GM12878 (cell line): Measurements from ENCODE around the gene LTN1. TPM values are rescaled to one million over a fixed set of nuclear protein-coding genes. Genes with fewer than 3 reads are reported as not detected.

Experiments used
- ATAC-seq: fragments of 200-7000 bp; cut with Tn5 transposase; 3 replicates; pipeline ENCODE4 v1.9.1; 2020; ENCODE audit warnings: mild to moderate bottlenecking, moderate library complexity
- BruUV-seq: library from RNA; stranded (reverse); fragments of 400-500 nt; replicated peaks from 2 replicates; lab custom pipeline; 2021; lab: Mats Ljungman, UMichigan
- CTCF ChIA-PET: fragments of 300-600 bp; sonication (Branson Sonifier 250); formaldehyde crosslinking; extraction: SDS; loops from one replicate; lab custom pipeline; 2021; ENCODE audit warnings: inconsistent platforms; lab: Yijun Ruan, JAX
- POLR2A ChIA-PET: fragments of 350-600 bp; formaldehyde crosslinking; extraction: SDS; loops from one replicate; lab custom pipeline; 2021; ENCODE audit warnings: inconsistent platforms; lab: Charles Lee
- RAD21 ChIA-PET: fragments of 300-600 bp; sonication (Branson Sonifier 250); formaldehyde crosslinking; loops from one replicate; lab custom pipeline; 2023; ENCODE audit warnings: antibody characterized with exemption; ENCODE audit not compliant: unreplicated experiment; lab: Charles Lee
- SMC1A ChIA-PET: fragments of 300-600 bp; sonication (Branson Sonifier 250); formaldehyde crosslinking; loops from one replicate; lab custom pipeline; 2023; ENCODE audit not compliant: unreplicated experiment, uncharacterized antibody; lab: Charles Lee
- DNase-seq: peaks from one replicate; pipeline ENCODE4 v3.0.0-alpha.2; 2011; ENCODE audit warnings: low read depth, low spot score
- FAIRE-seq: peaks from 3 replicates; lab custom pipeline; 2011; peaks lifted over from hg19 to GRCh38; lab: Jason Lieb, UNC
- H2AFZ ChIP-seq: 2 replicates; pipeline ENCODE4 v1.6.0; 2011; ENCODE audit warnings: low read depth, low read length, control low read depth; ENCODE audit not compliant: control insufficient read depth
- H3K27ac ChIP-seq: 2 replicates; pipeline ENCODE4 v1.5.1; 2011; ENCODE audit warnings: control low read depth; ENCODE audit not compliant: control insufficient read depth, insufficient read depth
- H3K27me3 ChIP-seq, 2 experiments: replicated peaks in 1 of 2; 2 replicates each; pipeline versions ENCODE4 v1.6.0 to v1.6.1; 2011; ENCODE audit warnings: low read length in 1 of 2; ENCODE audit not compliant: control insufficient read depth in 2 of 2, insufficient read depth in 2 of 2
- H3K36me3 ChIP-seq, 2 experiments: 2 replicates each; pipeline ENCODE4 v1.5.1; 2011; ENCODE audit warnings: low read length in 1 of 2; ENCODE audit not compliant: control insufficient read depth in 2 of 2, insufficient read depth in 2 of 2
- H3K4me1 ChIP-seq: 2 replicates; pipeline ENCODE4 v1.6.1; 2011; ENCODE audit warnings: mild to moderate bottlenecking, low read length, moderate library complexity, mixed read lengths; ENCODE audit not compliant: control insufficient read depth, insufficient read depth
- H3K4me2 ChIP-seq: 2 replicates; pipeline ENCODE4 v1.6.0; 2011; ENCODE audit warnings: control low read depth; ENCODE audit not compliant: control insufficient read depth, insufficient read depth
- H3K4me3 ChIP-seq: fragments of 200-600 bp; sonication (generic); 2 replicates; pipeline ENCODE4 v1.5.1; 2016
- H3K79me2 ChIP-seq: 2 replicates; pipeline ENCODE4 v1.6.0; 2011; ENCODE audit warnings: low read length; ENCODE audit not compliant: control insufficient read depth, insufficient read depth
- H3K9ac ChIP-seq: 2 replicates; pipeline ENCODE4 v1.8.0; 2011; ENCODE audit warnings: low read length, control low read depth, mixed read lengths; ENCODE audit not compliant: control insufficient read depth, insufficient read depth
- H3K9me3 ChIP-seq: replicated peaks from 3 replicates; pipeline ENCODE4 v1.5.1; 2011; ENCODE audit warnings: mild to moderate bottlenecking, low read length; ENCODE audit not compliant: control insufficient read depth, insufficient read depth
- H4K20me1 ChIP-seq: 2 replicates; pipeline ENCODE4 v1.6.0; 2011; ENCODE audit not compliant: control insufficient read depth, insufficient read depth
- EP300 ChIP-seq, 2 experiments: fragments of 150-350 bp in 1 of 2; IDR thresholded peaks; 2 replicates each; pipeline ENCODE4 v1.6.1; 2011 to 2012; ENCODE audit warnings: low read depth in 2 of 2, low read length in 2 of 2, borderline replicate concordance in 1 of 2, improper control_type of control experiment in 1 of 2, inconsistent platforms in 1 of 2; ENCODE audit not compliant: control insufficient read depth in 1 of 2
- ESRRA ChIP-seq: IDR thresholded peaks from 2 replicates; pipeline ENCODE4 v1.6.1; 2012; ENCODE audit warnings: mild to moderate bottlenecking, low read length, improper control_type of control experiment
- EZH2 ChIP-seq: IDR thresholded peaks from 2 replicates; pipeline ENCODE4 v1.6.1; 2012; ENCODE audit warnings: low read depth, mild to moderate bottlenecking, control low read depth, inconsistent platforms, low read length, borderline replicate concordance; ENCODE audit not compliant: control insufficient read depth
- HDGF ChIP-seq: fragments of 450-650 bp; IDR thresholded peaks from 2 replicates; pipeline ENCODE4 v1.6.1; 2016; ENCODE audit warnings: antibody characterized with exemption
- IRF4 ChIP-seq: IDR thresholded peaks from 2 replicates; pipeline ENCODE4 v1.6.1; 2011; ENCODE audit warnings: low read depth, low read length
- KLF5 ChIP-seq: fragments of 450-650 bp; IDR thresholded peaks from 2 replicates; pipeline ENCODE4 v1.6.1; 2014; ENCODE audit warnings: mild to moderate bottlenecking; ENCODE audit not compliant: partially characterized antibody
- NR2F1 ChIP-seq: fragments of 450-650 bp; conservative IDR thresholded peaks from 2 replicates; pipeline ENCODE4 v1.6.1; 2017; ENCODE audit warnings: mild to moderate bottlenecking
- POLR2A ChIP-seq: IDR thresholded peaks from 2 replicates; pipeline ENCODE4 v1.6.1; 2011; ENCODE audit warnings: low read depth, mild to moderate bottlenecking, low read length
- SMAD1 ChIP-seq: fragments of 450-650 bp; IDR thresholded peaks from 2 replicates; pipeline ENCODE4 v1.6.1; 2018; ENCODE audit warnings: mild to moderate bottlenecking, low read depth; ENCODE audit not compliant: partially characterized antibody
- SMARCA5 ChIP-seq: fragments of 450-650 bp; IDR thresholded peaks from 2 replicates; pipeline ENCODE4 v1.6.1; 2017; ENCODE audit warnings: mild to moderate bottlenecking
- SREBF1 ChIP-seq: IDR thresholded peaks from 2 replicates; pipeline ENCODE4 v1.6.1; 2012; ENCODE audit warnings: mild to moderate bottlenecking, low read length
- TAF1 ChIP-seq: IDR thresholded peaks from 2 replicates; pipeline ENCODE4 v1.6.1; 2011; ENCODE audit warnings: mild to moderate bottlenecking, low read depth, low read length, borderline replicate concordance
- TBL1XR1 ChIP-seq: IDR thresholded peaks from 2 replicates; pipeline ENCODE4 v1.6.1; 2012; ENCODE audit warnings: low read depth, low read length, improper control_type of control experiment
- YY1 ChIP-seq: IDR thresholded peaks from 2 replicates; pipeline ENCODE4 v1.6.1; 2011; ENCODE audit warnings: low read depth, mild to moderate bottlenecking, low read length
- ZBED1 ChIP-seq: IDR thresholded peaks from 2 replicates; pipeline ENCODE4 v1.6.1; 2016; ENCODE audit warnings: borderline replicate concordance
- ZNF274 ChIP-seq: IDR thresholded peaks from one replicate; pipeline ENCODE4 v1.8.0; 2011; ENCODE audit not compliant: insufficient read length, insufficient read depth
- WGBS: methylation state at CpG from one replicate; pipeline ENCODE4 v1.1.6; 2016; ENCODE audit warnings: low lambda C conversion rate; ENCODE audit not compliant: insufficient replicate concordance, insufficient coverage; ENCODE audit errors: missing lambda C conversion rate; 5-methylcytosine and 5-hydroxymethylcytosine counted together
- in situ Hi-C: fragments of 300-500 bp; cut with MboI; formaldehyde crosslinking; loops from 9 replicates; pipeline ENCODE4 v1.14.3; 2018; ENCODE audit warnings: mixed read lengths
- intact Hi-C: fragments of 100-400 bp; cut with micrococcal nuclease; formaldehyde crosslinking; loops from one replicate; pipeline ENCODE4 v1.14.2; 2022; ENCODE audit not compliant: unreplicated experiment
- polyA plus RNA-seq, 11 experiments: library from polyadenylated mRNA; depleted of rRNA in 4 of 11; unstranded in 6 of 11; stranded (reverse) in 5 of 11; fragments of >200 nt; fragmentation: Nextera tagmentation in 4 of 11; fragmentation: Illumina TruSeq in 1 of 11; extraction: Ambion mirVana in 4 of 11; extraction: Trizol in 1 of 11; gene quantifications; 1 replicate in 1 of 11; 2 replicates in 10 of 11; pipeline versions ENCODE4 v1.2.1 to v1.2.3, GENCODE V29; 2011 to 2016; ENCODE audit warnings: inconsistent platforms in 2 of 11, missing spikeins in 2 of 11, low read depth in 1 of 11
- total RNA-seq, 4 experiments: library from RNA; depleted of rRNA in 3 of 4; stranded (reverse); fragments of >200 nt in 3 of 4; fragmentation: Illumina TruSeq in 1 of 4; extraction: Trizol in 1 of 4; gene quantifications; 2 replicates each; pipeline versions ENCODE4 v1.2.1 to v1.2.3, GENCODE V29; 2013 to 2021
- TF ChIP-seq, protein P1 (sequence below): IDR thresholded peaks from 2 replicates; pipeline ENCODE4 v1.6.1; 2011; ENCODE audit warnings: borderline replicate concordance, low read depth, mild to moderate bottlenecking, moderate library complexity, mixed read lengths, low read length; ENCODE audit not compliant: insufficient read depth; ENCODE audit errors: extremely low read length
- TF ChIP-seq, protein P2 (sequence below): IDR thresholded peaks from 2 replicates; pipeline ENCODE4 v1.6.1; 2012; ENCODE audit warnings: low read depth, low read length, improper control_type of control experiment
- TF ChIP-seq, protein P3 (sequence below): fragments of 450-650 bp; IDR thresholded peaks from 2 replicates; pipeline ENCODE4 v1.6.1; 2017; ENCODE audit warnings: antibody characterized with exemption, mild to moderate bottlenecking, moderate library complexity
- TF ChIP-seq, protein P4 (sequence below): fragments of 150-350 bp; IDR thresholded peaks from 2 replicates; pipeline ENCODE4 v1.6.1; 2014; ENCODE audit warnings: mild to moderate bottlenecking, low read depth, low read length

LTN1 gene
- total and polyA plus RNA-seq, 10 of the 15 experiments (the other 5 are each of a cell fraction or from before 2014, with no cell fraction given), result 3.5 to 17.3 (median 12.3) TPM

DNA sequence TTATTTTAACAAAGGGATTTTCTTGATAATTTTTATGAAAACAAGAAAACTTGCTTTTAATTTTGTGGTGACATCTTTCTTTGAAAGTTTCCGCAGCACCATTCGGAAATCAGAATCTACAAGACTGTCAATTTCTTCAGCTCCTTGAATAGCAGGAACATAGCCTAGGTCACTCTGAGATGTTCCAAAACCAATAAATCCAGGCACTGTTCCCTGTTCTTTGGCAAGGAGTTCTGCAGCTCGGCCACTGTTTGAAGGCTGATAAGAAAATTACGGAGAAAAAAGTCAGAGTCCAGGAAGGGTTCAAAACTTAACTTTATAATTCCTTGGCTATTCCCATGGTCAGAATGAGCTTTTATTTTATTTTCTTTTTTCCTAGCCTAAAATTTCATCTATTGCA lies 6.0 kb downstream of the LTN1 start:
- Histone ChIP-seq H3K9ac (no peak overlapping the region), H3K4me1 (no peaks in the 10 kb centered on the region), H3K9me3 (no peaks in the 10 kb centered on the region), H3K27me3 (no peaks in the 10 kb centered on the region), H3K79me2 (peaks cover 21% of the 10 kb centered on the region), H4K20me1 (no peaks in the 10 kb centered on the region), H3K4me3 (no peak overlapping the region), H3K4me2 (no peak overlapping the region), H2AFZ (no peak overlapping the region), H3K36me3 (peaks cover 0 to 14% of the 10 kb centered on the region in 2 experiments; a peak in 2 of 4 replicates), H3K27ac (no peak overlapping the region)
- ChIA-PET RAD21 (no interaction called here), CTCF (no interaction called here), POLR2A (no interaction called here), SMC1A (interaction anchor here (1.0 to 2.0 kb wide), 3 partner anchors 10 to 38 kb away, joined by 3 to 7 read pairs (median 3); partner anchors contain the start of gene USP16)
- 96% methylated on average over 4 of the region's 4 CpGs for WGBS
- FAIRE-seq (no peak), DNase-seq (no peak), ATAC-seq (no peak)
- in situ Hi-C loops (no loop called here), intact Hi-C loops (no loop called here)
- no peak for TF ChIP-seq SREBF1
- TF ChIP-seq, protein P1, sequence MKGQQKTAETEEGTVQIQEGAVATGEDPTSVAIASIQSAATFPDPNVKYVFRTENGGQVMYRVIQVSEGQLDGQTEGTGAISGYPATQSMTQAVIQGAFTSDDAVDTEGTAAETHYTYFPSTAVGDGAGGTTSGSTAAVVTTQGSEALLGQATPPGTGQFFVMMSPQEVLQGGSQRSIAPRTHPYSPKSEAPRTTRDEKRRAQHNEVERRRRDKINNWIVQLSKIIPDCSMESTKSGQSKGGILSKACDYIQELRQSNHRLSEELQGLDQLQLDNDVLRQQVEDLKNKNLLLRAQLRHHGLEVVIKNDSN, result no peak
- no peak for TF ChIP-seq EZH2
- TF ChIP-seq ESRRA, result no peak
- no peak for TF ChIP-seq SMAD1
- TF ChIP-seq IRF4, result no peak
- TF ChIP-seq ZBED1, result no peak
- TF ChIP-seq, protein P2, sequence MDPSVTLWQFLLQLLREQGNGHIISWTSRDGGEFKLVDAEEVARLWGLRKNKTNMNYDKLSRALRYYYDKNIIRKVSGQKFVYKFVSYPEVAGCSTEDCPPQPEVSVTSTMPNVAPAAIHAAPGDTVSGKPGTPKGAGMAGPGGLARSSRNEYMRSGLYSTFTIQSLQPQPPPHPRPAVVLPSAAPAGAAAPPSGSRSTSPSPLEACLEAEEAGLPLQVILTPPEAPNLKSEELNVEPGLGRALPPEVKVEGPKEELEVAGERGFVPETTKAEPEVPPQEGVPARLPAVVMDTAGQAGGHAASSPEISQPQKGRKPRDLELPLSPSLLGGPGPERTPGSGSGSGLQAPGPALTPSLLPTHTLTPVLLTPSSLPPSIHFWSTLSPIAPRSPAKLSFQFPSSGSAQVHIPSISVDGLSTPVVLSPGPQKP, result no peak
- no peak for TF ChIP-seq ZNF274
- no peak for TF ChIP-seq POLR2A
- TF ChIP-seq TAF1, result no peak
- no peak for TF ChIP-seq HDGF
- no peak for TF ChIP-seq NR2F1
- TF ChIP-seq, protein P3, sequence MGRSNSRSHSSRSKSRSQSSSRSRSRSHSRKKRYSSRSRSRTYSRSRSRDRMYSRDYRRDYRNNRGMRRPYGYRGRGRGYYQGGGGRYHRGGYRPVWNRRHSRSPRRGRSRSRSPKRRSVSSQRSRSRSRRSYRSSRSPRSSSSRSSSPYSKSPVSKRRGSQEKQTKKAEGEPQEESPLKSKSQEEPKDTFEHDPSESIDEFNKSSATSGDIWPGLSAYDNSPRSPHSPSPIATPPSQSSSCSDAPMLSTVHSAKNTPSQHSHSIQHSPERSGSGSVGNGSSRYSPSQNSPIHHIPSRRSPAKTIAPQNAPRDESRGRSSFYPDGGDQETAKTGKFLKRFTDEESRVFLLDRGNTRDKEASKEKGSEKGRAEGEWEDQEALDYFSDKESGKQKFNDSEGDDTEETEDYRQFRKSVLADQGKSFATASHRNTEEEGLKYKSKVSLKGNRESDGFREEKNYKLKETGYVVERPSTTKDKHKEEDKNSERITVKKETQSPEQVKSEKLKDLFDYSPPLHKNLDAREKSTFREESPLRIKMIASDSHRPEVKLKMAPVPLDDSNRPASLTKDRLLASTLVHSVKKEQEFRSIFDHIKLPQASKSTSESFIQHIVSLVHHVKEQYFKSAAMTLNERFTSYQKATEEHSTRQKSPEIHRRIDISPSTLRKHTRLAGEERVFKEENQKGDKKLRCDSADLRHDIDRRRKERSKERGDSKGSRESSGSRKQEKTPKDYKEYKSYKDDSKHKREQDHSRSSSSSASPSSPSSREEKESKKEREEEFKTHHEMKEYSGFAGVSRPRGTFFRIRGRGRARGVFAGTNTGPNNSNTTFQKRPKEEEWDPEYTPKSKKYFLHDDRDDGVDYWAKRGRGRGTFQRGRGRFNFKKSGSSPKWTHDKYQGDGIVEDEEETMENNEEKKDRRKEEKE, result no peak
- TF ChIP-seq TBL1XR1, result no peak
- no peak for TF ChIP-seq SMARCA5
- TF ChIP-seq, protein P4, sequence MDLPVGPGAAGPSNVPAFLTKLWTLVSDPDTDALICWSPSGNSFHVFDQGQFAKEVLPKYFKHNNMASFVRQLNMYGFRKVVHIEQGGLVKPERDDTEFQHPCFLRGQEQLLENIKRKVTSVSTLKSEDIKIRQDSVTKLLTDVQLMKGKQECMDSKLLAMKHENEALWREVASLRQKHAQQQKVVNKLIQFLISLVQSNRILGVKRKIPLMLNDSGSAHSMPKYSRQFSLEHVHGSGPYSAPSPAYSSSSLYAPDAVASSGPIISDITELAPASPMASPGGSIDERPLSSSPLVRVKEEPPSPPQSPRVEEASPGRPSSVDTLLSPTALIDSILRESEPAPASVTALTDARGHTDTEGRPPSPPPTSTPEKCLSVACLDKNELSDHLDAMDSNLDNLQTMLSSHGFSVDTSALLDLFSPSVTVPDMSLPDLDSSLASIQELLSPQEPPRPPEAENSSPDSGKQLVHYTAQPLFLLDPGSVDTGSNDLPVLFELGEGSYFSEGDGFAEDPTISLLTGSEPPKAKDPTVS, result no peak
- no peak for TF ChIP-seq YY1
- TF ChIP-seq KLF5, result no peak
- TF ChIP-seq EP300 (IDR thresholded peaks at IDR 0.05; ENCODE audit: borderline replicate concordance in 1 of 2, control insufficient read depth in 1 of 2, low read depth in 2 of 2, low read length in 2 of 2), result no peak
- no TSS peak for BruUV-seq
